ENCODE results near the gene DUSP7.

Gene DUSP7

GRCh38 chr3:52056521-52056967 lies at the start of gene DUSP7:
DUSP7 (minus strand) TSS chr3:52056571; CDS start chr3:52056366, 205 bp downstream.
- DNase-seq (ENCODE audit: low spot score) = peak; percentile 87
- Histone ChIP-seq H3K27ac (peak within 1 kb of the TSS; percentile 88 to 98), H3K4me3 (peak within 1 kb of the TSS; percentile 84)
- no peak for TF ChIP-seq CTCF (IDR thresholded peaks at IDR 0.05)

- no peak for TF ChIP-seq CTCF (IDR thresholded peaks at IDR 0.05)
- DNase-seq (ENCODE audit: low spot score) = no peak
- Histone ChIP-seq H3K27ac (no peak overlapping the region), H3K4me3 (no peak overlapping the region)
Observed at GRCh38 chr3:52104684-52105640, 48.6 kb upstream of the DUSP7 start.

- no peak overlapping the region for H3K27ac ChIP-seq
- no peak overlapping the region for H3K4me3 ChIP-seq
- no peak for DNase-seq (ENCODE audit: low spot score)
- TF ChIP-seq CTCF (IDR thresholded peaks at IDR 0.05) = no peak
Observed at GRCh38 chr3:52102934-52103333, 46.6 kb upstream of the DUSP7 start.

- no peak for TF ChIP-seq CTCF (IDR thresholded peaks at IDR 0.05)
- Histone ChIP-seq H3K27ac (no peak overlapping the region), H3K4me3 (no peak overlapping the region)
- no peak for DNase-seq (ENCODE audit: low spot score)
Observed at GRCh38 chr3:52099001-52099401, 42.6 kb upstream of the DUSP7 start.

- no peak for DNase-seq (ENCODE audit: low spot score)
- Histone ChIP-seq H3K27ac (peak overlapping the region in 1 of 2 donors; percentile 36), H3K4me3 (no peak overlapping the region)
- no peak for TF ChIP-seq CTCF (IDR thresholded peaks at IDR 0.05)
Observed at GRCh38 chr3:52097851-52098507, 41.6 kb upstream of the DUSP7 start.

- TF ChIP-seq CTCF (IDR thresholded peaks at IDR 0.05) = no peak
- no peak for DNase-seq (ENCODE audit: low spot score)
- no peak overlapping the region for H3K27ac ChIP-seq
- no peak overlapping the region for H3K4me3 ChIP-seq
Observed at GRCh38 chr3:52095990-52096775, 39.8 kb upstream of the DUSP7 start.

Measured in coronary artery (tissue), 2 donors.